Measurements from ENCODE around the gene PSORS1C2.

- no peak for TF ChIP-seq CTCF (IDR thresholded peaks at IDR 0.05)
- TF ChIP-seq POLR2A (IDR thresholded peaks at IDR 0.05): no peak
Observed at GRCh38 chr6:31118178-31118577, 20.7 kb downstream of the PSORS1C2 start.
